Glutamatergic neuron (in vitro differentiated cells): Measurements from ENCODE around the gene PRKAG2. TPM values are rescaled to one million over a fixed set of nuclear protein-coding genes. Genes with fewer than 3 reads are reported as not detected.

Experiments used
- DNase-seq: peaks from one replicate; pipeline ENCODE4 v3.0.0; 2022
- H3K27ac Mint-ChIP-seq: one replicate; pipeline ENCODE4 v1.8.0; 2020; ENCODE audit warnings: mild to moderate bottlenecking, mixed read lengths, inconsistent platforms; ENCODE audit not compliant: unreplicated experiment
- H3K27me3 Mint-ChIP-seq: one replicate; pipeline ENCODE4 v1.8.0; 2020; ENCODE audit warnings: mild to moderate bottlenecking, moderate library complexity, mixed read lengths, inconsistent platforms; ENCODE audit not compliant: unreplicated experiment
- H3K36me3 Mint-ChIP-seq: one replicate; pipeline ENCODE4 v1.8.0; 2020; ENCODE audit warnings: mild to moderate bottlenecking, mixed read lengths, inconsistent platforms; ENCODE audit not compliant: unreplicated experiment
- H3K4me1 Mint-ChIP-seq: one replicate; pipeline ENCODE4 v1.8.0; 2020; ENCODE audit warnings: mild to moderate bottlenecking, low read depth, mixed read lengths, inconsistent platforms; ENCODE audit not compliant: unreplicated experiment
- H3K4me3 Mint-ChIP-seq: one replicate; pipeline ENCODE4 v1.8.0; 2020; ENCODE audit warnings: mild to moderate bottlenecking, mixed read lengths, inconsistent platforms; ENCODE audit not compliant: unreplicated experiment
- H3K9me3 Mint-ChIP-seq: one replicate; pipeline ENCODE4 v1.8.0; 2020; ENCODE audit warnings: mild to moderate bottlenecking, moderate library complexity, mixed read lengths, inconsistent platforms; ENCODE audit not compliant: unreplicated experiment
- total RNA-seq: library from RNA; stranded (reverse); fragmentation: NEBNext Ultra II Directional; extraction: Animal tissue kit (Norgen Biotek cat#: 25700); gene quantifications from one replicate; pipeline ENCODE4 v1.2.1, GENCODE V29; 2021; ENCODE audit not compliant: unreplicated experiment
- TF ChIP-seq, protein P1 (sequence below): fragments of 200-600 bp; sonication (generic); IDR thresholded peaks from one replicate; pipeline ENCODE4 v1.5.0; 2021; ENCODE audit not compliant: partially characterized antibody, unreplicated experiment

Gene PRKAG2
- total RNA-seq, 1 donor from 2014 or later = 24.7 TPM

DNA sequence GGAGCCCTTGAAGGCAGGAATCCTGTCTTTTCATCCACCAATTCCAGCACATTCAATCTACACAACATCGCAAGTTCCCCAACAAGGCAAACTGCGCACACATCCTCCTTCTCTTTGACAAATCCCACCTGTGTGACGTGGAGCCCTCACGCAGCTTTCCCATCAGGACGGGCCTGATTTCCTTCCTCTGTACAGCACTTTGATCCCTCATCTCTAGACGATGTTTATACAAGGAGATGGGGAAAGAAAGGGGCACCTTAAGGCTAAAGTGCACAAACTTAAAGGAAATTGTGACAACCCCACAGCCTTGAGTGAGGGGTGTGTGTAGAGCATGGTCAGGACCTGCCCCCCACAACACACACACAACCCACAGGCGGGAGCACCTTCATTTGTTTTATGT, 97.2 kb downstream of the PRKAG2 start:
- TF ChIP-seq, protein P1, sequence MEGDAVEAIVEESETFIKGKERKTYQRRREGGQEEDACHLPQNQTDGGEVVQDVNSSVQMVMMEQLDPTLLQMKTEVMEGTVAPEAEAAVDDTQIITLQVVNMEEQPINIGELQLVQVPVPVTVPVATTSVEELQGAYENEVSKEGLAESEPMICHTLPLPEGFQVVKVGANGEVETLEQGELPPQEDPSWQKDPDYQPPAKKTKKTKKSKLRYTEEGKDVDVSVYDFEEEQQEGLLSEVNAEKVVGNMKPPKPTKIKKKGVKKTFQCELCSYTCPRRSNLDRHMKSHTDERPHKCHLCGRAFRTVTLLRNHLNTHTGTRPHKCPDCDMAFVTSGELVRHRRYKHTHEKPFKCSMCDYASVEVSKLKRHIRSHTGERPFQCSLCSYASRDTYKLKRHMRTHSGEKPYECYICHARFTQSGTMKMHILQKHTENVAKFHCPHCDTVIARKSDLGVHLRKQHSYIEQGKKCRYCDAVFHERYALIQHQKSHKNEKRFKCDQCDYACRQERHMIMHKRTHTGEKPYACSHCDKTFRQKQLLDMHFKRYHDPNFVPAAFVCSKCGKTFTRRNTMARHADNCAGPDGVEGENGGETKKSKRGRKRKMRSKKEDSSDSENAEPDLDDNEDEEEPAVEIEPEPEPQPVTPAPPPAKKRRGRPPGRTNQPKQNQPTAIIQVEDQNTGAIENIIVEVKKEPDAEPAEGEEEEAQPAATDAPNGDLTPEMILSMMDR = no peak
- peaks cover 11% of the 10 kb centered on the region for H3K9me3 Mint-ChIP-seq
- H3K27ac Mint-ChIP-seq = no peak overlapping the region
- H3K4me1 Mint-ChIP-seq = peaks cover 7% of the 10 kb centered on the region
- peaks cover 12% of the 10 kb centered on the region for H3K36me3 Mint-ChIP-seq
- H3K27me3 Mint-ChIP-seq = peaks cover 4% of the 10 kb centered on the region
- no peak overlapping the region for H3K4me3 Mint-ChIP-seq
- no peak for DNase-seq

DNA sequence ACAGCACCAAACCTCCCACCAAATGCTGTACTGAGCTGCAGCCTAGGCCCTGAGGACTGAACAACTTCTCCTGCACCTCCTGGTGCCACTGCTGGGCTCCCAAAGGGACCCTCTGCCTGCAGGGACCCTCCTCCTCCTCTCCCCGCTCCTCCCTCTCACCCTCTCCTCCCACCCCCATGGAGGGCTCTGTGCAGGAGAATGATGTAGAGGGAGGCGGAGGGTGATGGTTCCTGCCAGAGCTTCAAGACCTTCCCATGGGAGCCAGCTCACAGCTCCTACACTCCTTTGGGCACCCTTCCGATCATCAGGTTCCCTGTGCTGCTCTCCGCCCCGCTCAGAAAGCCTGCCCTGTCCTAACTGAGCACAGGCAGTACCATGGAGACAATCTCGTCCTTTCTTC, 97.7 kb downstream of the PRKAG2 start:
- peaks cover 5% of the 10 kb centered on the region for H3K4me1 Mint-ChIP-seq
- peaks cover 9% of the 10 kb centered on the region for H3K9me3 Mint-ChIP-seq
- peaks cover 4% of the 10 kb centered on the region for H3K27me3 Mint-ChIP-seq
- TF ChIP-seq, protein P1 = no peak
- no peak overlapping the region for H3K27ac Mint-ChIP-seq
- no peak for DNase-seq
- H3K4me3 Mint-ChIP-seq = no peak overlapping the region
- H3K36me3 Mint-ChIP-seq = peaks cover 12% of the 10 kb centered on the region

DNA sequence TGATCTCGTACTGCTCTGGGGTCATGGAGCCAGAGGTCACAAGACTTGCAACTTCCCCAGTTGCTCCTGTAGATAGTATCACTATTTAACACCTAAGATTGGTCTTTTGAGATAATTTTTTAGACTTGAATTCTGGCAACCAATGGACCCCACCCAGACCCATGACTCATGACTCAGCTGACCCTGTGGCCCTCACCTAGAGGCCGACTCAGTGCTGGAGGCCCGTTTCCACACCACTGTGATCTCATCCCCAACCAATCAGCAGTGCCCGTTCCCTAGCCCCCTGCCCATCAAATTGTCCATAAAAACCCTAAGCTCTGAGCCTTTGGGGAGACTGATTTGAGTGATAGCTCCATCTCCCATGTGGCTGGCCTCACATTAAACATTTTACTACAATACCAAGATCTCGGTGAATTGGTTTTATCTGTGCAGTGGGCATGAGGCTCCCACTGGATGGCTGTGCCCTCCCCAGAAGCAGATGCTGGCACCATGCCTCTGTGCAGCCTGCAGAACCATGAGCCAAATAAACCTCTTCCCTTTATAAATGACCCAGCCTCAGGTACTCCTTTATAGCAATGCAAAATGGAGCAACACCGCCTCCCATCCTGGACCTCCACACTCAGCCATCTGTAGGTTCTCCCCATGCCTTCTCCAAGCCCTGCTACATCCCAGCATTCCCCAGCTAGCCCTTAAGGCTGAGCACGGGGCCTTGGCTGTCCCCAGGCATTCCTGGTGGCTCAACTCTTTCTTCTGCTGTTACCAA, 98.8 kb downstream of the PRKAG2 start:
- H3K4me1 Mint-ChIP-seq = peaks cover 2% of the 10 kb centered on the region
- no peak for DNase-seq
- H3K36me3 Mint-ChIP-seq = peaks cover 12% of the 10 kb centered on the region
- H3K4me3 Mint-ChIP-seq = no peak overlapping the region
- H3K9me3 Mint-ChIP-seq = peaks cover 6% of the 10 kb centered on the region
- TF ChIP-seq, protein P1 = no peak
- peaks cover 2% of the 10 kb centered on the region for H3K27me3 Mint-ChIP-seq
- H3K27ac Mint-ChIP-seq = no peak overlapping the region

DNA sequence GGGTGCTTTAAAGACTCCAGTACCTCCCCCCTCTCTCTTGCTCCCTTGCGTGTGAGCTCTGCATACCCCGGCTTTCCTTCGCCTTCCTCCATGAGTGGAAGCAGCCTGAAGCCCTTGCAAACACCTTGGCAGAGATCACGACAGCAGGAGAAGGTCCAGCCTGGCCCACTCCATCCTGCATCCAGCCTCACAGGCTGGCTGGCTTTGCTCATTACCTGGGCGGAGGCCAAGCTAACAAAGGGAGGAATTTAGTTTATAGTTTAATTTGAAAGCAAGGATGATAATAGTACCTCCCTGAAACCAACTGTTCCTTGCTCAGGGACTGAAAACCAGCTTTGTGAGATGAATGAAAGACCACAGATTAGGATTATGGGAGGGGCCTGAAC, 99.4 kb downstream of the PRKAG2 start:
- Mint-ChIP-seq H3K27ac (no peak overlapping the region), H3K36me3 (peaks cover 12% of the 10 kb centered on the region), H3K4me1 (peaks cover 2% of the 10 kb centered on the region), H3K27me3 (peaks cover 2% of the 10 kb centered on the region), H3K4me3 (no peak overlapping the region), H3K9me3 (peaks cover 6% of the 10 kb centered on the region)
- TF ChIP-seq, protein P1 = no peak
- DNase-seq = no peak

DNA sequence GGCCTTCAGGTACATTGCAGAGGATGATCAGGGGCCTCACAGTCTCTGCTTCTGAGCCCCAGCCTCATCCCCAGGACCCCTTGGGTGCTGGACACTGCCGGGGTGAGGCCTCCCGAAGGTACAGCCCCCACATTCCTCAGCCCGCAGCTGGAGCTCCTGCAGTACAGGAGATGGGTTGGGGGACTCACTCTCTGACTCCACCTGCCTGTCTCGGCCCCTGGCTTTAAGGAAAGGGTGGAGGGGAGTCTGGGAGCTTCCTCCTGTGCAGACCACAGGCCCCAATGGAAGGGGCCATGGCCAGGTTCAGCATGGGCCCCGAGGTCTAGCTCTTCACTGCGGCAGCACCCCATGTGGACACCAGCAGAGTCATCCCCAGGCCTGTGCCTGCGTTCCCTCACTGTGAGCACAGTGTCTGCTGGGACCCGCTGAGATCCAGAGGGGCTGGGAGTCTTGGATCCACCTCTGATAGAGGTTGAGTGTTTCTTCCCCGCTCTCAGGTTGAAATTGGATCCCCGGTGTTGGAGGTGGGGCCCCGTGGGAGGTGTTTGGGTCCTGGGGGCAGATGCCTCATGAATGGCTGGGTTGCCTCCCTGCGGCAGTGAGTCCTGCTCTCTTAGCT, 99.9 kb downstream of the PRKAG2 start:
- Mint-ChIP-seq H3K27me3 (peaks cover 2% of the 10 kb centered on the region), H3K9me3 (peaks cover 6% of the 10 kb centered on the region), H3K27ac (no peak overlapping the region), H3K36me3 (peaks cover 12% of the 10 kb centered on the region), H3K4me1 (peaks cover 2% of the 10 kb centered on the region), H3K4me3 (no peak overlapping the region)
- TF ChIP-seq, protein P1 = no peak
- no peak for DNase-seq
